ENCODE results near the gene SLC44A1. TPM values are rescaled to one million over a fixed set of nuclear protein-coding genes. Genes with fewer than 3 reads are reported as not detected.
A peak's percentile ranks its signal among the peaks of the same experiment; 100 is the strongest.

The SLC44A1 gene
- total and polyA plus RNA-seq, 2 donors from 2014 or later: 17.4 to 42.3 TPM

- peak in 2 of 5 donors; percentile 14 to 15 for DNase-seq
- Histone ChIP-seq H3K4me1 (ENCODE audit: control insufficient read depth in 2 of 3, insufficient read depth in 2 of 3, low read depth in 1 of 3, low read length in 3 of 3) (peaks cover 0 to 3% (median 3%) of the 10 kb centered on the region in 3 donors), H3K9me3 (ENCODE audit: control insufficient read depth in 2 of 3, insufficient read depth in 1 of 3, low read length in 3 of 3) (no peaks in the 10 kb centered on the region), H3K27ac (ENCODE audit: low read depth in 2 of 2, low read length in 2 of 2) (peak overlapping the region in 1 of 2 donors; percentile 15), H3K27me3 (ENCODE audit: control insufficient read depth, insufficient read depth, low read length) (no peaks in the 10 kb centered on the region), H3K9ac (ENCODE audit: low read length in 3 of 3) (no peak overlapping the region), H3K4me3 (ENCODE audit: low read length in 3 of 3) (no peak overlapping the region), H3K36me3 (ENCODE audit: control insufficient read depth in 2 of 3, insufficient read depth in 3 of 3, low read length in 3 of 3) (peaks cover 0 to 2% (median 0%) of the 10 kb centered on the region in 3 donors)
- TF ChIP-seq CTCF (IDR thresholded peaks at IDR 0.05; ENCODE audit: borderline replicate concordance, extremely low read depth, insufficient read depth): no peak
- FAIRE-seq: no peak
- intact Hi-C loops (cut with DNase I): no loop called here
Measured at GRCh38 chr9:105308461-105309341, 64.2 kb downstream of the SLC44A1 start.

DNA sequence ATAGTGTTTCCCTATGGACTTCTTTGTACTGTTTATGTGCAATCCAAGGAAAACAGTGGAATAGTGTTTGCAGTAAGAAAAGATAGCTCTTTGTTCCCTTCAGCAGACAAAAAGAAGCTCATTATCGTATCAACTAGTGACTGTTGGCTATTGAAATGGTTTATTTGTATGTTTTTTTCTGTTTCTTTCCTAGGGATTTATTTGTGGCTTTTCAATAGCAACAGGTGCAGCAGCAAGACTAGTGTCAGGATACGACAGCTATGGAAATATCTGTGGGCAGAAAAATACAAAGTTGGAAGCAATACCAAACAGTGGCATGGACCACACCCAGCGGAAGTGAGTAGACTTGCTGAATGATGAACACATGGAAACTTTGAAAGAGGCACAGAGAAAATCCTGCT lies 65.1 kb downstream of the SLC44A1 start:
- Histone ChIP-seq H3K36me3 (ENCODE audit: control insufficient read depth in 2 of 3, insufficient read depth in 3 of 3, low read length in 3 of 3) (no peaks in the 10 kb centered on the region), H3K27me3 (ENCODE audit: control insufficient read depth, insufficient read depth, low read length) (no peaks in the 10 kb centered on the region), H3K4me3 (ENCODE audit: low read length in 3 of 3) (no peak overlapping the region), H3K4me1 (ENCODE audit: control insufficient read depth in 2 of 3, insufficient read depth in 2 of 3, low read depth in 1 of 3, low read length in 3 of 3) (peaks cover 0 to 3% (median 3%) of the 10 kb centered on the region in 3 donors), H3K9ac (ENCODE audit: low read length in 3 of 3) (no peak overlapping the region), H3K9me3 (ENCODE audit: control insufficient read depth in 2 of 3, insufficient read depth in 1 of 3, low read length in 3 of 3) (no peaks in the 10 kb centered on the region), H3K27ac (ENCODE audit: low read depth in 2 of 2, low read length in 2 of 2) (no peak overlapping the region)
- FAIRE-seq: no peak
- DNase-seq: no peak
- intact Hi-C loops (cut with DNase I): no loop called here
- TF ChIP-seq CTCF (IDR thresholded peaks at IDR 0.05; ENCODE audit: borderline replicate concordance, extremely low read depth, insufficient read depth): no peak

- TF ChIP-seq CTCF (IDR thresholded peaks at IDR 0.05; ENCODE audit: borderline replicate concordance, extremely low read depth, insufficient read depth): no peak
- no peak for DNase-seq
- no peak overlapping the region for H3K4me3 ChIP-seq (ENCODE audit: low read length in 3 of 3)
- intact Hi-C loops (cut with DNase I): no loop called here
- H3K27me3 ChIP-seq (ENCODE audit: control insufficient read depth, insufficient read depth, low read length): no peaks in the 10 kb centered on the region
- no peak for FAIRE-seq
- no peaks in the 10 kb centered on the region for H3K36me3 ChIP-seq (ENCODE audit: control insufficient read depth in 2 of 3, insufficient read depth in 3 of 3, low read length in 3 of 3)
- no peak overlapping the region for H3K9ac ChIP-seq (ENCODE audit: low read length in 3 of 3)
- H3K27ac ChIP-seq (ENCODE audit: low read depth in 2 of 2, low read length in 2 of 2): no peak overlapping the region
- H3K4me1 ChIP-seq (ENCODE audit: control insufficient read depth in 2 of 3, insufficient read depth in 2 of 3, low read depth in 1 of 3, low read length in 3 of 3): peaks cover 0 to 3% (median 3%) of the 10 kb centered on the region in 3 donors
- no peaks in the 10 kb centered on the region for H3K9me3 ChIP-seq (ENCODE audit: control insufficient read depth in 2 of 3, insufficient read depth in 1 of 3, low read length in 3 of 3)
Measured at GRCh38 chr9:105311306-105311705, 66.9 kb downstream of the SLC44A1 start.
